ENCODE measurements around the gene PDGFB.

Gene PDGFB

DNA sequence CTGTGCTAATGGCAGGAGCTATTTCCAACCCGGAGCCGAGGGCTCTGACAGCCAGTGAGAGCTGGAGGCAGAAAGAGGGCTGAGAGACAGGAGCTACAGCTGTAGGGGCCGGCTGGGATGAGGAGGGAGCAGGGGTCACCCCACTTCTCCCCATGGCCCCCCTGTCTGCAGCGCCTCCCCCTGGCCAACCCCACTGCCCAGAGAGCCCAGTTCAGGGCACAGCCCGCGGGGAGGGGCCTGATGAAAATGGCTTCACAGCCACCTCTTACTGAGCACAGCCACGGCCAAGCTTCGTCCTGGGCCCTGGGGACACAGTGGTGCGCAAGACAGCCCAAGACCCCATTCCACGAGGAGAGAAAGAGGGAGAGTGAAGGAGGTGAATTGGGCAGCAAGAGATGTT is 46.7 kb upstream of the PDGFB start:
- Histone ChIP-seq H3K79me2 (ENCODE audit: insufficient read depth, low read depth) (no peaks in the 10 kb centered on the region), H3K4me2 (no peak overlapping the region), H3K27ac (no peak overlapping the region), H3K4me1 (ENCODE audit: low read depth, poor library complexity, severe bottlenecking) (no peaks in the 10 kb centered on the region), H3K9ac (no peak overlapping the region), H3K36me3 (ENCODE audit: insufficient read depth) (no peaks in the 10 kb centered on the region), H4K20me1 (ENCODE audit: insufficient read depth) (no peaks in the 10 kb centered on the region), H3K4me3 (IDR thresholded peaks at IDR 0.05; ENCODE audit: insufficient read depth, low read depth, low read length) (no peak overlapping the region), H2AFZ (ENCODE audit: low read depth) (no peak overlapping the region), H3K27me3 (ENCODE audit: insufficient read depth, low read depth) (peaks cover 75% of the 10 kb centered on the region)
- no peak for TF ChIP-seq CTCF (conservative IDR thresholded peaks at IDR 0.05; ENCODE audit: low read depth, low read length)

- no peaks in the 10 kb centered on the region for H3K36me3 ChIP-seq (ENCODE audit: insufficient read depth)
- H3K4me2 ChIP-seq: no peak overlapping the region
- H3K4me1 ChIP-seq (ENCODE audit: low read depth, poor library complexity, severe bottlenecking): no peaks in the 10 kb centered on the region
- H3K4me3 ChIP-seq (IDR thresholded peaks at IDR 0.05; ENCODE audit: insufficient read depth, low read depth, low read length): no peak overlapping the region
- H2AFZ ChIP-seq (ENCODE audit: low read depth): no peak overlapping the region
- H3K27ac ChIP-seq: no peak overlapping the region
- H4K20me1 ChIP-seq (ENCODE audit: insufficient read depth): no peaks in the 10 kb centered on the region
- no peak overlapping the region for H3K9ac ChIP-seq
- H3K79me2 ChIP-seq (ENCODE audit: insufficient read depth, low read depth): no peaks in the 10 kb centered on the region
- peaks cover 78% of the 10 kb centered on the region for H3K27me3 ChIP-seq (ENCODE audit: insufficient read depth, low read depth)
- TF ChIP-seq CTCF (conservative IDR thresholded peaks at IDR 0.05; ENCODE audit: low read depth, low read length): no peak
These were observed 46.0 kb upstream of the PDGFB start for GRCh38 chr22:39290724-39291161.

DNA sequence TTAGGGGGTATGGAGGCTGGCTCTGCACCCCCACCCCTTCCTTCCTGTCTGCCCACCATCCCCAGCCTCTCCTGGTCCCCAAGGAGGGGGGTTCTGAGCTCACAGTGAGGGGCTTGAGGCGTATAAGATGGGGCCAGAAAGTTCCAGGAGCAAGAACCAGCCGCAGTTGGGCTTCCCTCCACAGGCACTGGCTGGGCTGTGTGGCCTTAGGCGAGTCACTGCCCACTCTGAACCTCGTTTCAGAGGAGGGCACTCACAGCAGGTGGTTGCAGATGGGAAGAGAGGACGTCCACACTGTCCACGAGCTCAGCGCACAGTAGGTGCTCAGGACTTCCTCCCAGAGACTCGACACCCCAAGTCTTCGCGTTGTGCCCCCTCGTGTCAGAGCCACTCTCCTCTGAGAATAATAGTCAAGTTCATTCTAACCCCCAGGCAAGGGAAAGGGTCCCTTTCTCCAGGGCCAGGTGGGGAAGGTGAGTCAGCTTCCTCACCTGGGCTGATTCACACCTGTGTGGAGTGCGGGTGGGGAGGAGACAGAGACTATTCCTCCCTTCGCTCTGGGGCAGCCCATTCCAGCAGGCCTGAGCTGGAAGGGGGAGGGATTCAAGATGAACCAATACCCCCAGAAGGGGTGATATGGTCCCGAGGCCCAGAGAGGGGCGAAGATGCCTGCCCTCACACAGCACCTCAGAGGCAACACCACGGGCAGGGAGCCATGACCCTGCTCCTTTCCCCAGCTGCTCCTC is 45.4 kb upstream of the PDGFB start:
- TF ChIP-seq CTCF (conservative IDR thresholded peaks at IDR 0.05; ENCODE audit: low read depth, low read length): no peak
- Histone ChIP-seq H3K4me1 (ENCODE audit: low read depth, poor library complexity, severe bottlenecking) (no peaks in the 10 kb centered on the region), H2AFZ (ENCODE audit: low read depth) (no peak overlapping the region), H4K20me1 (ENCODE audit: insufficient read depth) (no peaks in the 10 kb centered on the region), H3K27ac (no peak overlapping the region), H3K4me3 (IDR thresholded peaks at IDR 0.05; ENCODE audit: insufficient read depth, low read depth, low read length) (no peak overlapping the region), H3K79me2 (ENCODE audit: insufficient read depth, low read depth) (no peaks in the 10 kb centered on the region), H3K27me3 (ENCODE audit: insufficient read depth, low read depth) (peaks cover 81% of the 10 kb centered on the region), H3K9ac (no peak overlapping the region), H3K36me3 (ENCODE audit: insufficient read depth) (no peaks in the 10 kb centered on the region), H3K4me2 (no peak overlapping the region)

DNA sequence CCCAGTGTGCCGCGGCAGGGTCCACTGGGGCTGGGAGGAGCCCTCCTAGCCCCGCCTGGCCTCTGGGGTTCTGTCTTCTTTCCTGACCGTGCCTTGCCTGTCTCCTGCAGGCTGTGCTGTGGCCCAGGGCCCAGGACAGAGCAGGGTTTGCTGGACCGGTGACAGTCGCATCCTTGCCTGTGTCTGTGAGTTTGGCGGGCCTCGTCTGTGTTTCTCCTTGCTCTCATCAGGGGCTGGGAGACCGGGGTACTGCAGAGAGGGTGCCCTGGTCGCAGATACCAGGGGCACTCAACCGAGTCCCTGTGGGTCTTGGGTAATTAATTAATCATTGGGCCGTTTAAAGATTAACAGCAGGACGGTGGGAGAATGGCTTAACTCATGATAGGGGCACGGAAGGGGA is 44.8 kb upstream of the PDGFB start:
- no peaks in the 10 kb centered on the region for H3K36me3 ChIP-seq (ENCODE audit: insufficient read depth)
- peaks cover 87% of the 10 kb centered on the region for H3K27me3 ChIP-seq (ENCODE audit: insufficient read depth, low read depth)
- H3K4me3 ChIP-seq (IDR thresholded peaks at IDR 0.05; ENCODE audit: insufficient read depth, low read depth, low read length): no peak overlapping the region
- no peaks in the 10 kb centered on the region for H3K79me2 ChIP-seq (ENCODE audit: insufficient read depth, low read depth)
- H3K27ac ChIP-seq: no peak overlapping the region
- H3K4me2 ChIP-seq: no peak overlapping the region
- no peak overlapping the region for H2AFZ ChIP-seq (ENCODE audit: low read depth)
- H3K4me1 ChIP-seq (ENCODE audit: low read depth, poor library complexity, severe bottlenecking): no peaks in the 10 kb centered on the region
- no peak for TF ChIP-seq CTCF (conservative IDR thresholded peaks at IDR 0.05; ENCODE audit: low read depth, low read length)
- H3K9ac ChIP-seq: no peak overlapping the region
- H4K20me1 ChIP-seq (ENCODE audit: insufficient read depth): no peaks in the 10 kb centered on the region
